GM18511 (cell line): ENCODE measurements around the gene NEK6.

Experiments
- ATAC-seq: cut with Tn5 transposase; IDR thresholded peaks from one replicate; pipeline ENCODE4 v1.9.1; 2021; ENCODE audit warnings: mild to moderate bottlenecking, moderate library complexity; ENCODE audit not compliant: unreplicated experiment

NEK6 gene

DNA sequence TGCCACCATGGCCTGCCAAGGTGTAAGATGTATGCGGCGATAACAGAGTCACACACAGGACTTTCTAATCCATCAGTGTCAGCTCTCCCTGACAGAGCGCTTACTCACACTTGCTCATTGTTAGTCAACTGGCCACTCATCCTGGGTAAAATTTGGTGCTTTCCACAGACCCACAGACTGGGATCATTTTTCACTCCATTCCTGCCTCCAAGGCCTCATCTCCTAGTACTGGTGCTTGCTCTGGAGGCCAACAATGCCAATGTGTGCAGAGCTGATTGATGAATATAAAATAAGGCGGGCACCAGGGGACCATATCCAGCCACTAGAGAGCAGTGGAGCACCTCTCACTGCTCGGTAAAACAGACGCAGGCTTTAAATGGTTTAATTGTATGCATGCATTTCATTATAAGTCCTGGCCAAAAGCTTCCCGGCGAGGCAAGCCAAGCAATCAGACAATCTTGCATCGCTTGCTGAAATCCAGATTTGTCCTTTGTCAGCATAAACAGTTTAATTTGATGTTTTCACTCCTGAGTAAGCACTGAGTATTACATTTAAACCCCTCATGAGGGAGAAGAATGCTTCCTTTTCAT lies 135.2 kb downstream of the NEK6 start:
- ATAC-seq, result no peak

GRCh38 chr9:124394167-124394566 lies 136.4 kb downstream of the NEK6 start:
- no peak for ATAC-seq

DNA sequence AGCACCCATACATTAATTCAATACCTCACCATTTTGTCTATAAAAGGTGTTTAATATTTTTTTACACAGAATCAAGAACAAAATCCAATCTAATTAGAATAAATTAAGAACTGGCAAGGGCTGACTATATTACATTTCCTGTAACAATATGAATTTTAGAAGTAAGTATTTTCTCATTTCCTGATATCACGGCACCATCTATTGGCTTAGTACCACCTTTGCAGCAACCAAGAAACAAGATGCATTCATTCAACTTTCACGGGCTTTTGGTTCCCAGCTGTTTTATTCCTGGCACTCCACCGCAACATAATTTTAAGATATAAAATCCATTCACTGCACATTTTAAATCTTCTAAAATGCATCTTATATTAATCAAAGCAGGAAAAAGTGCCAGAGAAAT lies 136.8 kb downstream of the NEK6 start:
- ATAC-seq, result no peak

DNA sequence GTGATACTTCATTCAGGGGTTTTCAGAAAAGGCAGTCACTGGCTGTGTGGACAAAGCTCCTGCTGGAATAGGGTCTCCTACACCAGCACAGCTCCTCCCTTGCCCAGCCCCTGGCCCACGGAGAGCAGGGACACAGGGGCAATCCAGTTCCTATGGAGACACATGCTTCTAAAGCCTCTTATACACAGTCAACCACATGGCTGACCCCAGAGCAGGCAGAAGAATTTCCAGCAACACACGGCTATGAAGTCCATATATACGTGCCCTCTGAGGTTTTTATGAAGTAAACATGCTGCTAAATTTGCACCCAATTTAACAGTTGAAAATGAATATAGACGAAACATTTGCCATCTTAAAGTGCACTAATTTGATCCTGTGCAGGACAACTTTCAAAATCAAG lies 138.1 kb downstream of the NEK6 start:
- ATAC-seq, result no peak

GRCh38 chr9:124398191-124398935 lies 140.6 kb downstream of the NEK6 start:
- no peak for ATAC-seq

DNA sequence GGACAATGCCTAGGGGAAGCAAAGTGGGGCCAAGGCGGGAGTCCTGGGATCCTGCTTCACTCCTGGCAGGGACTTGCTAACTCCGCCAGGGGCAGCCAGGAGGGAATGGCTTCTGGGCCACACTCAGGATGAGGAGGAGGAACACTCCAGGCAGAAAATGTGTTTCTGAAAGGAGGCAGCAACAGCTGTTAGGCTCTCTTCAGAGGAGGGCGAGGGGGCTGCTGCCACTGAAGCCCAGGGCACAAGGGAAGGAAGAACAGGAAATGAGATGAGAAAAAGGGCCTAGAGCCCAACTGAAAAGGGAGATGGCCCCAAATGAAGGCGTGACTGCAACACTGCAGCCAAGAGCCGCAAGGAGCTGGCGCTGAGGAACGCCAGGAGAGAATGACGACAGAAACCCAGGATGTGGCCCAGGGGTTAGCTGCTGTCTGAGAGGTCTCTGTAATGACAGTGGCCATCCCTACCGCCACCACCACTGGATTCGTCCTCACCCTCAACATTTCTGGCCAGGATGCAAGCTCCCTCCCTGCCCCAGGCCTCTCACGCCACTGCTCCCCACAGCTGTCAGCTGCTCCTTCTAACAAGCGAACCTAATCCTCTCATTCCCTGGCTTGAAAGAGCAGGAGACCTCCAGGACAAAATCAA lies 141.7 kb downstream of the NEK6 start:
- ATAC-seq, result no peak

- no peak for ATAC-seq
Observed at GRCh38 chr9:124399968-124400940, 142.5 kb downstream of the NEK6 start.
